ENCODE data around the gene HADHA. TPM values are rescaled to one million over a fixed set of nuclear protein-coding genes. Genes with fewer than 3 reads are reported as not detected.

HADHA gene
- total RNA-seq, 1 donor from 2014 or later: 162 TPM

- peak; percentile 26 for DNase-seq (ENCODE audit: low spot score)
- Mint-ChIP-seq H3K4me1 (ENCODE audit: unreplicated experiment) (peaks cover 24% of the 10 kb centered on the region), H3K27me3 (ENCODE audit: unreplicated experiment) (peaks cover 3% of the 10 kb centered on the region), H3K36me3 (ENCODE audit: low read depth, unreplicated experiment) (peaks cover 4% of the 10 kb centered on the region), H3K9me3 (ENCODE audit: unreplicated experiment) (no peaks in the 10 kb centered on the region), H3K4me3 (ENCODE audit: unreplicated experiment) (peak overlapping the region; percentile 99), H3K27ac (ENCODE audit: unreplicated experiment) (peak overlapping the region; percentile 84)
- TF ChIP-seq, protein P1, sequence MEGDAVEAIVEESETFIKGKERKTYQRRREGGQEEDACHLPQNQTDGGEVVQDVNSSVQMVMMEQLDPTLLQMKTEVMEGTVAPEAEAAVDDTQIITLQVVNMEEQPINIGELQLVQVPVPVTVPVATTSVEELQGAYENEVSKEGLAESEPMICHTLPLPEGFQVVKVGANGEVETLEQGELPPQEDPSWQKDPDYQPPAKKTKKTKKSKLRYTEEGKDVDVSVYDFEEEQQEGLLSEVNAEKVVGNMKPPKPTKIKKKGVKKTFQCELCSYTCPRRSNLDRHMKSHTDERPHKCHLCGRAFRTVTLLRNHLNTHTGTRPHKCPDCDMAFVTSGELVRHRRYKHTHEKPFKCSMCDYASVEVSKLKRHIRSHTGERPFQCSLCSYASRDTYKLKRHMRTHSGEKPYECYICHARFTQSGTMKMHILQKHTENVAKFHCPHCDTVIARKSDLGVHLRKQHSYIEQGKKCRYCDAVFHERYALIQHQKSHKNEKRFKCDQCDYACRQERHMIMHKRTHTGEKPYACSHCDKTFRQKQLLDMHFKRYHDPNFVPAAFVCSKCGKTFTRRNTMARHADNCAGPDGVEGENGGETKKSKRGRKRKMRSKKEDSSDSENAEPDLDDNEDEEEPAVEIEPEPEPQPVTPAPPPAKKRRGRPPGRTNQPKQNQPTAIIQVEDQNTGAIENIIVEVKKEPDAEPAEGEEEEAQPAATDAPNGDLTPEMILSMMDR (IDR thresholded peaks at IDR 0.05; ENCODE audit: unreplicated experiment): no peak
Measured at GRCh38 chr2:26245231-26245732, 850 bp upstream of the HADHA start.

- TF ChIP-seq, protein P1 (IDR thresholded peaks at IDR 0.05; ENCODE audit: unreplicated experiment): no peak
- Mint-ChIP-seq H3K27ac (ENCODE audit: unreplicated experiment) (peak overlapping the region; percentile 89), H3K4me1 (ENCODE audit: unreplicated experiment) (peaks cover 24% of the 10 kb centered on the region), H3K27me3 (ENCODE audit: unreplicated experiment) (peaks cover 3% of the 10 kb centered on the region), H3K4me3 (ENCODE audit: unreplicated experiment) (peak overlapping the region; percentile 99), H3K36me3 (ENCODE audit: low read depth, unreplicated experiment) (peaks cover 4% of the 10 kb centered on the region), H3K9me3 (ENCODE audit: unreplicated experiment) (no peaks in the 10 kb centered on the region)
- no peak for DNase-seq (ENCODE audit: low spot score)
Measured at GRCh38 chr2:26243470-26244308, 743 bp downstream of the HADHA start.

DNA sequence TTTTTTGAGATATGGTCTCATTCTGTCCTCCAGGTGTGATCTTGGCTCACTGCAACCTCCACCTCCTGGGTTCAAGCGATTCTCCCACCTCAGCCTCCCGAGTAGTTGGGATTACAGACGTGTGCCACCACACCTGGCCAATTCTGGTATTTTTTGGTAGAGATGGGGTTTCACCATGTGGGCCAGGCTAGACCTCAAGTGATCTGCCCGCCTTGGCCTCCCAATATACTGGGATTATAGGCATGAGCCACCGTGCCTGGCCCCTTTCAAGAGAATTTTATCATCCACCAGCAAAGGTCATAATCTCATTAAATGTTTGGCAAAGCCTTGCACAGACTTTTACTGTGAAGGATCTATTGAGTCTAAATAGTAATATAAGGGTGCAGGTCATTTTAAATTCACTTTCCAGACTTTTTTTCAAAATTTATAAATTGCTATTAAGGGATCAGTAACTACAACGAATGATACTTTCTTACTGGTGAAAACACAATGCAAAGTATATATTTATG is 2.5 kb downstream of the HADHA start:
- Mint-ChIP-seq H3K4me3 (ENCODE audit: unreplicated experiment) (peak overlapping the region; percentile 37), H3K27me3 (ENCODE audit: unreplicated experiment) (peaks cover 3% of the 10 kb centered on the region), H3K9me3 (ENCODE audit: unreplicated experiment) (no peaks in the 10 kb centered on the region), H3K36me3 (ENCODE audit: low read depth, unreplicated experiment) (peaks cover 4% of the 10 kb centered on the region), H3K4me1 (ENCODE audit: unreplicated experiment) (peaks cover 24% of the 10 kb centered on the region), H3K27ac (ENCODE audit: unreplicated experiment) (no peak overlapping the region)
- DNase-seq (ENCODE audit: low spot score): no peak
- TF ChIP-seq, protein P1 (IDR thresholded peaks at IDR 0.05; ENCODE audit: unreplicated experiment): no peak

DNA sequence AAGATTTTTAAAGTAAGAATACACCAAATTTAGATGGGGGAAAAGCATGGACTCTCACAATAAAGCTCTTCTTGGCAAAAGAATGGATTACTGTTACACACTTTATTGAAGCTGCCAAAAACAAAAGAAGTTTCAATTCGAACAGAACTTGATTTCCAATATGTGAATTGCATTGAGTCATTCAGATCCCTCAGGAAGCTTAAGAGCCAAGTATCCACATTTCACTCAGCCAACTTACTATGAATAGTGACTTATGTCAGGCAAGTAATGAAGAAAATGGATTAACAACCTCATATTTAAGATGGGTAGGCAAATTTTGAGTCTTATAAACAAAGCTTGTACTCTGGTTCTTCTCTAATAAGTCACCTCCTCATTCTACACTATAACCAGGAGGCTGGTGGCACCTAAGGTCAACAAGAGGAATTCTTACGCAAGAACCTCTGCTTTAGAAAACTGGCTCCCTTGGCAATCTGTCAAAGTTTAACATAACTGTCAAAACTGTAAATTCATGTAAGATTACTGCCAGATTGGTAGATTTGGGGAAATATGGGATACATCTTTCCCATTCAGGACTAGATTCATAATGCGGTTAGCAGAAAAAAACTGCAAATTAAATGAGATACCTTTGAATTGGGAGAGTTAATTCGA is 6.0 kb downstream of the HADHA start:
- TF ChIP-seq, protein P1 (IDR thresholded peaks at IDR 0.05; ENCODE audit: unreplicated experiment): no peak
- DNase-seq (ENCODE audit: low spot score): no peak
- Mint-ChIP-seq H3K27me3 (ENCODE audit: unreplicated experiment) (no peaks in the 10 kb centered on the region), H3K36me3 (ENCODE audit: low read depth, unreplicated experiment) (peaks cover 10% of the 10 kb centered on the region), H3K4me1 (ENCODE audit: unreplicated experiment) (peaks cover 6% of the 10 kb centered on the region), H3K9me3 (ENCODE audit: unreplicated experiment) (no peaks in the 10 kb centered on the region), H3K4me3 (ENCODE audit: unreplicated experiment) (no peak overlapping the region), H3K27ac (ENCODE audit: unreplicated experiment) (no peak overlapping the region)

All from endothelial cell (in vitro differentiated cells).